HG02759 (cell line): ENCODE data around the gene RABGAP1L.
"Not testable (repeated sequence)": the region's sequence is repeated elsewhere in the genome, so short reads cannot be mapped to it uniquely, and the experiment has no call there.

Experiments
- ATAC-seq: cut with Tn5 transposase; IDR thresholded peaks from one replicate; pipeline ENCODE4 v1.9.1; 2021; ENCODE audit warnings: mild to moderate bottlenecking, moderate library complexity; ENCODE audit not compliant: unreplicated experiment

The RABGAP1L gene

GRCh38 chr1:174286042-174286441 lies 126.7 kb downstream of the RABGAP1L start:
- ATAC-seq = no peak

GRCh38 chr1:174289644-174290310 lies 130.5 kb downstream of the RABGAP1L start:
- ATAC-seq = no peak

GRCh38 chr1:174291059-174291458 lies 131.7 kb downstream of the RABGAP1L start:
- no peak for ATAC-seq

- ATAC-seq = no peak
These were observed 137.0 kb downstream of the RABGAP1L start for GRCh38 chr1:174296309-174296708.

- no peak for ATAC-seq
These were observed 138.0 kb downstream of the RABGAP1L start for GRCh38 chr1:174297351-174297750.

GRCh38 chr1:174301295-174302077 lies 142.2 kb downstream of the RABGAP1L start:
- no peak for ATAC-seq

GRCh38 chr1:174308604-174309003 lies 149.3 kb downstream of the RABGAP1L start:
- ATAC-seq = no peak

- ATAC-seq = no peak
These were observed 150.2 kb downstream of the RABGAP1L start for GRCh38 chr1:174309490-174309889.

GRCh38 chr1:174314433-174314832 lies 155.1 kb downstream of the RABGAP1L start:
- ATAC-seq = no peak

- ATAC-seq = no peak
These were observed 155.9 kb downstream of the RABGAP1L start for GRCh38 chr1:174315239-174315638.

- not testable (repeated sequence) for ATAC-seq
These were observed 161.6 kb downstream of the RABGAP1L start for GRCh38 chr1:174320897-174321296.

GRCh38 chr1:174322202-174322862 lies 163.0 kb downstream of the RABGAP1L start:
- no peak for ATAC-seq

- no peak for ATAC-seq
These were observed 165.2 kb downstream of the RABGAP1L start for GRCh38 chr1:174324493-174324892.

GRCh38 chr1:174324939-174325338 lies 165.6 kb downstream of the RABGAP1L start:
- no peak for ATAC-seq

GRCh38 chr1:174326278-174326677 lies 167.0 kb downstream of the RABGAP1L start:
- ATAC-seq = no peak

- ATAC-seq = no peak
These were observed 174.1 kb downstream of the RABGAP1L start for GRCh38 chr1:174333437-174333836.

GRCh38 chr1:174337000-174337681 lies 177.8 kb downstream of the RABGAP1L start:
- no peak for ATAC-seq

- not testable (repeated sequence) for ATAC-seq
These were observed 181.1 kb downstream of the RABGAP1L start for GRCh38 chr1:174340404-174340803.

GRCh38 chr1:174344162-174344561 lies 184.8 kb downstream of the RABGAP1L start:
- peak; percentile 84 for ATAC-seq

GRCh38 chr1:174352117-174352516 lies 192.8 kb downstream of the RABGAP1L start:
- ATAC-seq = no peak
